ENCODE data around the gene SLC4A1.

Gene SLC4A1

DNA sequence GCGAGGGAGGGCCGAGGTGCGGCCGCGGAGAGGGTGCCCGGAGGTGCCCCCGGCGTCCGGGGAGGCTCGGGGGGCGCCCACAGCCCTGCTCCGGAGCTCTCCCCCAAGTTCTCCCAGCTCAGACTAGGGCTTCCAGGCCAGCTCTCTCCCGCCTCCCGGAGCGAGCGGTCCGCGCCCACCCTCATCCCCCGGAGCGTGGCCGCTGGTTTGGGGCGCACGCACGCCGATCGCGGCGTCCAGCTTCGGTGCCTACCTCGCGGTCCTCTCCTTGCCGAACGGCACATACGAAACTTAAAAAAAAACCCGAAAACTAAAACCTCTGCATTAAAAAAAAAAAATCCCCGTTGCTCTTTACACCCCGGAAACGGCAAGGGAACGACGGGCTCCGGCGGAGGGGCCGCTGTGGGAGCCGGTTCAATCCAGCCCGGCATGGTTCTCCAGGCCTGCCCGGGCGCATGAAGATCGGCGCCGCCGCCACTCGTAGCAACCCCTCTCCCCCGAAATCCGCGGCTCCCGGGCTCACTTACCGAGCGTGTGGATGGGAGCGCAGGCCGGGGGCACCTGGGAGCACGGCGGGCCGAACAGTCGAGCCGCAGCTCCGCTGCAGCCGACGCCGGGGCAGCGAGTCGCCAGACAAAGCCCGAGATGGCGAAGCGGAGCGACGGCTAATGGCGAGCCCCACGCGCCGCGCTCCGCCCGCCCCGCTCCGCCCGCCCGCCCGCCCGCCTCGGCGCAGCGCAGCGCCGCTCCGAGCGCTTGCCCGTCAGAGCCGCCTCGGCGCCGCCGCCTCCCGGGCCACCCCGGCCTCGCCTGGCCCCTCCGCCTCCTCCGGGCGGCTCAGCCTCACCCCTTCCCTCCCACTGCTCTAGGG, 47.5 kb downstream of the SLC4A1 start:
- no peak for DNase-seq (ENCODE audit: low read depth)

DNA sequence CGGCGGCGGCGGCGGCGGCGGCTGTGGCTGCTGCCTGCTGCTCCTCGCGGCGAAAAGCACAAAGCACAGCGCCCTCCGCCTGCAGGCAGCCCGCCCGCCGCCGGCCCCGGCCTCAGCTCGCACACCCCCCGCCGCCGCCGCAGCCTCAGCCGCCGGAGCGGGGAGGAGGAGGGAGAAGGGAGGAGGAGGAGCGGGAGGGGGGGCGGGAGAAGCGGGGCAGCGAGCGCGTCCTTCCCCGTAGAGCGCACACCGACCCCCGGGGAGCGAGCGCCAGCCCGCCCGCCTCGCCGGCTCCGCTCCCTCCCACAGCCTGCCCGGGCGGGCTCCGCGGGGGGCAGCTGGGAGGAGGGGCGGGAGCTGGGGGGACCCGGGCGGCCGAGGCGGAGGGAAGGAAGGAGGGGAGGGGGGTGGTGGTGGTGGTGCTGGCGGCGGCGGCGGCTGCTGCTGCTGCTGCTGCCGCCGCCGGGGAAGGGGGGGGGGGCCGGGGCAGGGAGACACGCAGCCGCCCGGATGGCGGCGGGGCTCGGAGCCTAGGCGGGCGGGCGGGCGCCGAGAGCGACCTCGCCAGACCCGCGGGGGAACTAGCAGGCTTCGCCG, 48.2 kb downstream of the SLC4A1 start, which contains the start of gene UBTF:
Gene UBTF, minus strand, starts transcription at position 60 of the 597 bp plus-strand sequence. CDS start 1,446 bp downstream, outside the sequence.
- no peak for DNase-seq (ENCODE audit: low read depth)

DNA sequence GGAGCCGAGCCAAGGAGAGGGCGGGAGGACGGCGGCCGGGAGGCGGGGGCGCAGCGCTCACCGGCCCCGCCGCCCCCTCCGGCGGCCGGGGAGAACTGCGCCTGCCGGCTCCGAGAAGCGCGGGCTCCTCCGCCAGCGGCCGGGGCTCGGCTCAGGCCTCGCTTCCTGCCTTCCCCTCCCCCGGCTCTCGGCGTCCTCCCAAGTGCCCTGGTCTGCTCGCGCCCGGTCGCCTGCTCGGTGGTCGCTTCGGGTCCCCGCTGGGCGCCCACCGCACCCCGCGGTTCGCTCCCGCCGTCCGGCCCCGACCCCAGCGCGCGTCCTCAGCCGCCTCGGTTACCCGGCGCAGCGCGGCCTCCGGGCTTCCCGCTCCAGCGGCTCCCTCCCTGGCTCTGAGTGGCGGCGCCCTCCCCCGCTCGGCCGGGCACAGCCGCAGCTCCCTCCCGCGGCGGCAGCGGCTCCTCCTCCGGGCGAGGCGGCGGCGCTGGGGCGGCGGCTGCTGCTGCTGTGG, 48.8 kb downstream of the SLC4A1 start:
- DNase-seq (ENCODE audit: low read depth), result no peak

DNA sequence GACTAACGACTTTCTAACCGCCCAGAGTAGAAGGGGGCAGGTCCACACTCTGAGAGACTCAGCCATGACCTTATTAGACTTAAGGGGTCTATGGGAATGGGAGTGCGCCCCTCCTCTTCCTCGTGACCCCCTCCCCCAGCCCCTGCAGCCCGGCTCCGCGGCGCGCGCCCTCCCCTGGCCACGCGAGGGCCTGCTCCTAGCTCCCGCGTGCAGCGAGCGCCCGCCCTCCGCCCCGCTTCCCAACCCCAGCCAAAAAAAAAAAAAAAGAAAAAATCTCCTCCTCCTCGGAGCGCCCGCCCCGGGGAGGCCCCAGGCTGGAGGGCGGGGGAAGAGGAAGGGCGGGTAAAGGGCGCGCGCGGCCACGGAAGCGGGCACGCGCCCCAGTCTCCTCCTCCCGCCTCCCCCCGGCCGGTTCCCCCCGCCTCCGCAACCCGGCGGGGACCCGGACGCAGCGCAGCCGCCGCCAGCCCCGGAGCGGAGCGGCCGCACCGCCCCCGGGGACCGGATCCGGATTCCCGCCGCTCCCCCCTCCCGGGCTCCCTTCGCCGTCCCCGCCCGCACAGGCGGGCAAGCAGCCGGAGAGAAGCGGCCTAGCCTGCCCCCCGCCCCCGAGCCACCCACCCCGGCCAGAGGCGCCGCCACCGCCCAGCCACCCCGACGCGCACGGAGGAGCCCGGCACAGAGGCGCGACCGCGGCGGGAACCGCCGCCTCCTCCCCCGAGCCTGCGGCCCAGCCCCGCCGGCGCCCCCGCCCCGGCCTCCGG, 49.4 kb downstream of the SLC4A1 start:
- no peak for DNase-seq (ENCODE audit: low read depth)

DNA sequence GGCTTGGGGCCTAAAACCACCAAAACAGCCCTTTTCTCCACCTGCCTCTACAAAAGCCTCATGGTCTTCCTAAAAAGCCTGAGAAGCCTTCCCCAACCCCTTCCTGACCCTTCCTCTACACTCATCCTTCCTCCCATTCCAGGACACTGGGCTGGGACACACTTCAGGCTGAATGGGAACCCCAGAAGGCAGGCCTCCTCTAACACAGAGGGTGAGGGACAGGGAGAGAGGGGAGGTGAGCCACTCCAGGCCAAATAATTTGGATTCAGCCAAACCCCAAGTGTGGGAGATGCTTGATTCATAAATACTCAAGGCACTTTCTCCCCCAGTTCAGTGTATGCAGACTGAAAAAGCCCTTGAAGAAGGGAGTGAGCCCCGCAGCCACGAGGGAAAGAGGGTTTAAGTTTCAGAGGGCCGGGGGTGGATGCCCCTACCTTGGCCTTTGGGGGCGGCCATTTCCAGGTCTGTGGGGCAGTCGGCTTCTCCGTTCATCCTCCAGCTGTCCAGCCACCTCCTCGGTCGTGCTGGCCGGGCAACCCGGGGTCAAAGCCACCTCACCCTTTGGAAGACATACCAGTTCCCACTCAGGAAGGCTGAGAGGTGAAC, 50.1 kb downstream of the SLC4A1 start:
- DNase-seq (ENCODE audit: low read depth), result no peak

DNA sequence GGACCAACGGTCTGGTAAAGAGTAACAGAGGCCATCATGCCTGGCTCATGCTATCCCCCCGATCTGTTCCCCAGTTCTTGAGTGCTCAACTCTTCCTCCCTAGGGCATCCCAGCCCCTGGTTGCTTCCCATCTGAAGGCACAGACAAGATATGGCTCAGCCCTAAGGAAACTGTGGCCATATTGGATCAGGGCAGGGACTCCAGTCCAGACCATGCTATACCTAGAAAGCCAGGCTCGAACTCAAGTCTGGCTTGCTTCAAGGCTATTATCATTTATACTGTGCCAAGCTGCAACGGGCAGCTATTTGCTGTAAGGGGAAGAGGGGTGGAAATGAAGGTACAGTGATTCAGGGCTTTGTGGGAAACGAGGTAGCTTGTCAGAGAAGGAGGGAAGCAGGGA, 51.2 kb downstream of the SLC4A1 start:
- DNase-seq (ENCODE audit: low read depth), result no peak

DNA sequence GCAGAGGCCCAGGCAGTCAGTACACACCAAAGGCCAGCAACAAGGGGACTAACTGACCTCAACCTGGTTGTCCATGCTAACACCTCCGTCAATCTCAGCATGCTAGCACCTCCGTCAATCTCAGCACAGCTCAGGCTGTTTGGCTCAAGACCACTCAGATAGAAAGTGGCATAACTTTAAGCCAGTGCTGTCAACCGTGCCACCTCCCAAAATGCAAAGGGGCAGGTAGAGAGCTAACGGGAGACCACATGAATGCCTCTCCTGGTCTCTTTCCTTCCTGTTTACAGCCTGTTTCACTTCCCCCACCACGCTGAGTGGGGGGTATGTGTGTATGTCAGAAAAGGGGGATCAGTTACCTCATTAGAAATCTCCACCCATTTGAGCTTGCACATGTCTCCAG, 51.8 kb downstream of the SLC4A1 start:
- no peak for DNase-seq (ENCODE audit: low read depth)

DNA sequence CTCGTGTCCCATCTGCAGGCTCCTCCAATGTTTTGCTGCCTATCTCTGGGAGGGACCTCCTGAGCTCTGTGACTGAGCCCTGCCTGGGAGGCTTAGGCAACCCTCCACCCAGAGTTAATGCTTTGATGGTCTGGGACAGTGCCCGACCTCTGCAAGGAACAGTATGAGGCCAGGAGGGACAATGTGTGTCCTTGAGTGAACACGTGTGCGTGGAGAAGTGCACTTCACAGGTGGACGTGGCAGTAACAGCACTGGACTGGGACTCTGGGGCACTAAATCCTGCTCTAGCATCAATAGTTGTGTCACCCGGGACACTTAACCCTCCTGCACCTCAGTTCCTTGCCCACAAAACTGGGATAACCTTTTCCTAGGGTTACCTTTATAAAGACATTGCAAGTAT, 53.0 kb downstream of the SLC4A1 start:
- DNase-seq (ENCODE audit: low read depth), result no peak

DNA sequence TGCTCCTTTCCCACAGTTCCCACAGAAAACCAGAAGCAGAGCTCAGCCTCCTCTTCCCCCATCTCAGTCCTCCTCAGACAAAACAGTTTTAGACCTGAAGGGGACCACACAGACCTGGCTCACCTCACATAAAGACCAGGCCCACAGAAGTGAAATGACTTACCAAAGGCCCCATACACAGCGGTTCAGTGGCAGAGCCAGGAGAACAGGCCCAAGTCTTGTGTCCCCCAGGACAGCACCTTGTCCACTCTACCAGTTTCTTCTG, 53.8 kb downstream of the SLC4A1 start:
- no peak for DNase-seq (ENCODE audit: low read depth)

DNA sequence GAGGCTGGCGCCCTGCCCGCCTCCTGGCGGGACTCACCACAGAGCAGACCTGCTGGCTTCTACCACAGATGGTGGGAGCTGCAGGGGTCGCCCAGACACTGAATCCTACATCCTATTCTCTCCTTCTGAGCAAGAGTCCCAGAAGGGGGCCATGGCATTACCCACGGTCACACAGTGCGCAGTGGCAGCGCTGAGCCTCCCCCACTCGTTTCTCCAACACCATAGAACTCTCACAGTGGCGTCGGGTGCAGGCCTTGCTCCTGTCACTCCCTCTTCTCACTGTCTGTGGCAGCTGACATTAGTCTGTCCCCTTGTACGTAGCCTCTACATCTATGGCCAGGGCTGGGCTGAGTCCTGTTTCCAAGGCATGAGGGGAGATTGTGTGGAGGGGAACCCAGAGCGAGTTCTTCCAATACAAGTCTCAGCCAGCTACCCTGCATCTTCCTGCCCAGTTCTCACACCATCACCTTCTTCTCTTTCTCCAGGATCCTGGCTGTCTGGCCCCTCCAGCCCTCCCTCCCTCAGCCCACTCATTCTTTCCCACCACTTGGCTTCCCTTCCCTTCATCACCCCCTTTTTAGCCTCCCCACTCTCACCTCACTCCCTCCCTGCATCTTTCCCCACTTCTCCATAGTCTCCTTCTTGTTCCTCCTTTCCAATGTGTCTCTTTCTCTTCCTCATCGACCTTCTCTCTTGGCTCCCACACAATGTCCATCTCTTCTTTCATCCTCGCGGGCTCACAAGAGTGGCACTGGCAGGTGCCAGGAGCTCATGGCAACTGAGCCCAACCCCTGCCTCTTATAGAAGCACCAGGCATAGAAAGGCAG, 54.3 kb downstream of the SLC4A1 start:
- no peak for DNase-seq (ENCODE audit: low read depth)

DNA sequence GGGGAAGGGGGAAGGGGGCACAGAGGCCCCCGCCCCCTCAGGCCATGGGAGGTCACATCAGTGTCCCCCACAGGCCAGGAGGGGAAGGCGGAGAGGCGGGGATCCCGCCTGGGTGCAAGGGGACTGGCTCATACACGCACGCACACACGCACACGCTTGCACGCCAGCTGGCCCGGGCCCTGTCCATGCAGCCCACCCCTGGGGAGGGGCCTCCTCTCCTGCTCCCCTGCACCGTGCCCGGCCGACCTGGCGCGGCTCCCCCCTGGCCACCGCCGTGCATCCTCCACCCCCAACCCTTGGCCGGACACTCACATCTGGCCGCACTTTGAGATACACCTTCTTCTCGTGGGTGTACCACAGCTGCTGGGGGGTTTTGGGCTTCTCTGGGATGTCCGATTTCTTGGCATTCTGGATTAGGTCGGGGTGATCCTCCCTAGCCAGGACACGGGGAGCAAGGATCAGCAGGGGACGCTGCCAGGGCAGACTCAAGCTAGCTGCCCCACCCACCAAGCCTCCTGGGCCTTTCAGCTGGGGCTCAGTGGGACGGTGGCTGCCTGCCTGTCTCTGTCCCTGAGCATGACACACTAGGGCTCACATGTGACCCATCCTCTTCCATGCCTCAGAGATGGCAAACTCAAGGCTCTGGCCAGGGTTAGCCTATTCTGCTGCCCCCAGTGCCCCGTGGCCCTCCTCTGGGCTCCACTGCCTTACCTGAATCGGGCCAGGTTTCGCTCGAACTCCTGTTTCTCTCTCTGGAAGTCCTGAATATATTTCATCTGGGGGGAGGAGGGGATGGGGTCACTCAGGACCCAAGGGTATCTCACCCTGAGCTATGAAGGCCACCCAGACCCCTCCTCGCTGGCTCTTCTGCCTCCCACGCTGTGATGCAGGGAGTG, 55.2 kb downstream of the SLC4A1 start:
- DNase-seq (ENCODE audit: low read depth), result no peak

DNA sequence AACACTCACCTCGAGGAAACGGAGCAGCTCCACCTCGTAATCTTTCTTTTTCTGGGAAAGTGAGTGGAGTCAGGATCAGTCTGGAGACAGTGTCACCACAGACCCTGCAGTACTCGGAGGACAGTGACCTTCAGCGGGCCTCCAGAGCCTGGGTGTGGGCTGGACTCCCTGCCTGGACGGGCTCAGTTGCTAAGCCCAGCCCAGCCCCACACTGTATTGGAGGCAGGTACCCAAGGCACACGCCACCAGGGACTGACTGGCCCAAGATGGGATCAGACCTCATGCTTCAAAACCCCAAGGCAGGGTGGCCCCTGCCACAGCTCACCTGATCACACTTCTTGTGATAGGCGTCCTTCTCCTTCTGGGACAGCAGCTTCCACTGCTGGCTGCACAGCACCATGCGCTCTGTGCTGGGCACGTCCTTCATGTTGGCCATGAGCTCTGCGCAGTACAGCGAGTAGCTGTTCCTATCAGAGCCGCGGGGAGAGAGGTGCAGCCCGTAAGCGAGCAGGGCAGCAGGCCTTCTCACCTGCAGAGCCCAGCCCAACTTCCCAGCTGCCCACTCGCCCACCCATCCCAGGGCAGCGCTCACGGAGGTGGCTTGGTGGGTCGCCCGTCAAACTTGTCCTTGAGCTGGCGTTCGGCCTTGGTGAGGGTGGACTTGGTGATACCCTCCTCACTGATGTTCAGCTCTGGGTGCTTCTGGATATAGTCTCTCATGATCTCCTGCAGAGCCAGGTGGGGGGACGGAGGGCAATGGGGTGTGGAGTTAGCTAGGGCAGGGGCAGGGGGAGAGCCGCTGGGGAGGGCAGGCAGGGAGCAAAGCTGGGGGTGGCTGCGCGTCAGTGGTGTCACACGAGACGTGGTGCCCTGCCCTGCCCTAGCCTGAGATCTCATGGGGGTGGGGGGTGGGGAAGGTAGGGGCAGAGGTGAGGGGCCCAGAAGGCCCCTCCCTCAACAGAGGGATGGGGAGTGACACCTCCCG, 56.4 kb downstream of the SLC4A1 start:
- DNase-seq (ENCODE audit: low read depth), result no peak

DNA sequence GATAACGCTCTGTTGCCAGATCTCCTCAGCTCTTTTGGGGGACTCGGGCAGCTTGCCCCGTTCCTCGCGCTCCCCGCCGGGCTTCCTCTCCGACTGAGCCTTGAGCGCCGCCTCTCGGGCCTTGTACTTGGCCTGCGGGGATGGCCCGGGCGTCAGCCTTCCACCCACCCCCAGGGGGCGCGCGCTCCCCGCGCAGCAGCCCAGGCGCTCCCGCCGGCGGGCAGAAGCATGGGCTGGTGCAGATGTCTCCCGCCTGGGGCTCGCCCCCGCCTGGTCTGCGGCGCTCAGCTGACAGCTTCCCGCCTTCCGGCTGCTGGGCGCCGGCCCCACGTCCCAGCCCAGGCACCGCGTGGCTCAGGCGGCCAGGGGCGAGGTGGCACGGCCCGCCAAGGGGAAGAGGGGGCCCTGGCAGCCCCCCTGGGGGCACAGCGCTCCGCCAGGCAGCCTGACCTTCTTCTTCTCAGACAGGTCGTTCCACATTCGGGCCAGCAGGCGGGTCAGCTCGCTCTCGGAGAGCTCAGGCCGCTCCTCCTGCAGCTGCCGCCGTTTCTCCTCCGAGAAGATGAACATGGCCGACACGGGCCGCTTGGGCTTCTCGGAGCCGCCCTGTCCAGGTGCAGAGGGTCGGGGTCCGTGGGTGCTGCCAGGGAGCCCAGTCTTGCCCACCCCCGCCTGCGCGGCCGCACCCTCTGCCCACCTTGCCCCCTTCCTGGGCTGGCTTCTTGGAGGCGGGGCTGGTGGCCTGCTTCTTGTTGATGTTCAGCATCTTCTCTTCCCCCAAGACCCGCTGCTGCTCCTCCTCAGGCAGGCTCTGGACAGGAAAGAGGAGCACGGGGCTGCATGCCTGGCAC, 57.4 kb downstream of the SLC4A1 start:
- no peak for DNase-seq (ENCODE audit: low read depth)

DNA sequence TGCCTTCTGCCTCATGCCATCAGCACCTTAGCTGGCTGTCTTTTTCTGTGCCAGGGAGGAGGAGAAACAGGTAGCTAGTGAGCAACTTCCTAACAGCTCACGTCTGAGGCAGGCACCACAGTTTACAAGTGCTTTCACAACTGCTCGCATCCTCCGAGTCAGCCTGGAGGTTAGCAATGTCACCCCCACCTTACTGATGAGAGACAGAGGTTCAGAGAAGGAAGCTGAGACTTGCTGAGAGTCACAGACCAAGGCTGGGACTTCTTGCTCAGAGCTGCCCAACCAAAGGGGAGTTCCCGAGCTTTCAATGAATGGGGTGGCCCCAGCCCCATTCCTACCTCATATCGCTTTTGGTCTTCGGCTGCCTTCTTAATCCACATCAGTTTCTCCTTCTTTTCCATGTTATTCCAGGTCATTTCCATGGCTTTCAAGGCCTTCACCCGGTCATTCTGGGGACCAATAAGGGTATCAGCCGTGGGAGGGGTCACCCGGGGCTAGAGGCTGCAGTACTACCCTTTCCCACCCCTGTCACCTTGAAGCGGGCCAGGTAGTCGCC, 58.1 kb downstream of the SLC4A1 start:
- no peak for DNase-seq (ENCODE audit: low read depth)

DNA sequence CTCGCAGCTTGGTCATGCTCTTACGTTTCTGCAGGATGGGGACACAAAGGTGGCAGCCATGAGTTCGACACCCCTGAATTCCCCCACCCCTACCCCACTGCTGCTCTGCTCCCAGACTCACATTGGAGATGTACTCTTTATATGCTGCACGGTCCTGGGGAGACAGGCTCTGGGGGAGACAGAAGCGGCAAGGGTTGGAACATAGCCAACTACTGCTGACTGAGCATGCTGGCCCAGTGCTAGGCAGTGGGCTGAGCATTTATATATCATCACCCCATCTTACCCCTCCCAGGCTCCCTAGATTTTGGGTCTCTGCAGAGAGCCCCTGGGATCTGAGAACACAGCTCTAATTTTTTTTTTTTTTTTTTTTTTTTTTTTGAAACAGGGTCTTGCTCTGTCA, 60.2 kb downstream of the SLC4A1 start:
- DNase-seq (ENCODE audit: low read depth), result no peak

DNA sequence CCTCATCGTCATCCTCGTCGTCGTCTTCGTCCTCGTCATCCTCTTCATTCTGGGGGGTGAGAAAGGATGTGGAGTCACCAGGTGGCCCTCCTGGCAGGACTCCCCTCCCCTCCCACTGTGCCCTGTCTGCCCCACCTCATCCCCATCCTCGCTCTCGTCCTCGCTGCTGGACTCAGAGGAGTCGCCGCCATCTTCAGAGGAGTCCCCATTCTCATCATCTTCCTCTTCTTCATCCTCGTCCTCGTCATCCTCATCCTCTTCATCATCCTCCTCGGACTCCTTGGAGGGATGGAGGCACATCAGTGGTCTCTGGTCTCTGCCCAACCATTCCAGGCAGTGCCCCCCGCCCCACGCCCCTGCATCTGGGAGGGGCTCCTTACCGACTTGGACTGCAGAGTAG, 60.6 kb downstream of the SLC4A1 start:
- no peak for DNase-seq (ENCODE audit: low read depth)

DNA sequence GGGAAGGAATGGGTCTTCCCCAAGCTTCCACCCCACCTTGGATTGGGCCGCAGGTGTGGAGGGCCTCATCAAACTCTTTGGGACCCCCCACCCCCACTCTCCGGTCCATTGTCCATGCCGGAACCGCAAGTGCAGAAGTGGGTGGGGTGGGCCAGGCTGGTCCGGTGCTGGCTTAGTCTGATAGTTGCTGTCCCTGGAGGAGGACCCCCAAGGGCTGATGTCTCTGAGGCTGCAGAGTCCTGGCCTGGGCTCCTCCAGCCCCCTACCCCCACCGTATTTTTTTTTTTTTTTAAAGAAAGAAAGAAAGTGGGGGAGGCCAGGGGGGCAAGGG, 61.1 kb downstream of the SLC4A1 start:
- no peak for DNase-seq (ENCODE audit: low read depth)
